Right lobe of liver (tissue), 6 donors: ENCODE results near the gene NCF2. TPM values are rescaled to one million over a fixed set of nuclear protein-coding genes. Genes with fewer than 3 reads are reported as not detected.
A peak's percentile ranks its signal among the peaks of the same experiment; 100 is the strongest.
"Not testable (repeated sequence)": the region's sequence is repeated elsewhere in the genome, so short reads cannot be mapped to it uniquely, and the experiment has no call there.

ENCODE experiments used
- ATAC-seq, 4 donors: fragments of 200-7000 bp; cut with Tn5 transposase; one replicate each; pipeline ENCODE4 v1.9.1; 2020; ENCODE audit warnings: mild to moderate bottlenecking in 4 of 4, moderate library complexity in 4 of 4
- DNase-seq, 3 donors: peaks; one replicate each; pipeline ENCODE4 v3.0.0-alpha.2; 2020
- H3K27ac ChIP-seq, 3 donors: fragments of 200-600 bp; one replicate each; pipeline ENCODE4 v1.8.0; 2022
- H3K27me3 ChIP-seq, 2 donors: fragments of 200-600 bp; one replicate each; pipeline ENCODE4 v1.8.0; 2022
- H3K36me3 ChIP-seq, 4 donors: fragments of 200-600 bp; sonication (generic) in 1 of 4; one replicate each; pipeline versions ENCODE4 v1.5.1 to v1.8.0; 2017 to 2022; ENCODE audit warnings: control low read depth in 1 of 4
- H3K4me1 ChIP-seq, 4 donors: fragments of 200-600 bp; sonication (generic) in 1 of 4; one replicate each; pipeline versions ENCODE4 v1.5.1 to v1.8.0; 2017 to 2022; ENCODE audit warnings: control low read depth in 1 of 4
- H3K4me3 ChIP-seq, 3 donors: fragments of 200-600 bp; one replicate each; pipeline ENCODE4 v1.8.0; 2022
- H3K9me3 ChIP-seq, 4 donors: fragments of 200-600 bp; sonication (generic) in 1 of 4; one replicate each; pipeline versions ENCODE4 v1.5.1 to v1.8.0; 2017 to 2022; ENCODE audit warnings: control low read depth in 1 of 4
- POLR2A ChIP-seq: fragments of 450-650 bp; IDR thresholded peaks from one replicate; pipeline ENCODE4 v1.6.1; 2017; ENCODE audit warnings: antibody characterized with exemption, mild to moderate bottlenecking
- WGBS: methylation state at CpG from one replicate; pipeline ENCODE4 v1.1.6; 2018; ENCODE audit warnings: low coverage, low lambda C conversion rate; ENCODE audit not compliant: insufficient coverage; ENCODE audit errors: missing lambda C conversion rate; 5-methylcytosine and 5-hydroxymethylcytosine counted together
- intact Hi-C, 2 donors: fragments of 100-400 bp; cut with DNase I; formaldehyde crosslinking; loops; one replicate each; pipeline versions ENCODE4 v1.11.2 to v1.14.1; 2022
- total RNA-seq, 6 experiments: library from RNA; depleted of rRNA in 2 of 6; stranded (reverse); fragments of >200 nt in 2 of 6; fragmentation: NEBNext Ultra II Directional in 3 of 6; extraction: Animal tissue kit (Norgen Biotek cat#: 25700) in 3 of 6; gene quantifications; one replicate each; pipeline versions ENCODE4 v1.1.0 to v1.2.4, GENCODE V29; 2016 to 2023
- TF ChIP-seq, protein P1 (sequence below), 4 donors: fragments of 200-600 bp in 3 of 4; fragments of 450-650 bp in 1 of 4; IDR thresholded peaks; one replicate each; pipeline versions ENCODE4 v1.5.1 to v1.8.0; 2016 to 2022; ENCODE audit warnings: antibody characterized with exemption in 4 of 4, mild to moderate bottlenecking in 2 of 4
- donor health status: DM: no; HTN: yes; CAD: no.
- donor health status: DM: no; HTN: no; CAD: no.
- donor health status: DM: no; HTN: no; CAD: no.
- donor health status: DM: no; HTN: yes; CAD: no.
- donor health status: DM: no; HTN: yes; CAD: no.

NCF2 gene
- total RNA-seq, 6 experiments from 2014 or later = 3.0 to 11.4 (median 7.9) TPM

DNA sequence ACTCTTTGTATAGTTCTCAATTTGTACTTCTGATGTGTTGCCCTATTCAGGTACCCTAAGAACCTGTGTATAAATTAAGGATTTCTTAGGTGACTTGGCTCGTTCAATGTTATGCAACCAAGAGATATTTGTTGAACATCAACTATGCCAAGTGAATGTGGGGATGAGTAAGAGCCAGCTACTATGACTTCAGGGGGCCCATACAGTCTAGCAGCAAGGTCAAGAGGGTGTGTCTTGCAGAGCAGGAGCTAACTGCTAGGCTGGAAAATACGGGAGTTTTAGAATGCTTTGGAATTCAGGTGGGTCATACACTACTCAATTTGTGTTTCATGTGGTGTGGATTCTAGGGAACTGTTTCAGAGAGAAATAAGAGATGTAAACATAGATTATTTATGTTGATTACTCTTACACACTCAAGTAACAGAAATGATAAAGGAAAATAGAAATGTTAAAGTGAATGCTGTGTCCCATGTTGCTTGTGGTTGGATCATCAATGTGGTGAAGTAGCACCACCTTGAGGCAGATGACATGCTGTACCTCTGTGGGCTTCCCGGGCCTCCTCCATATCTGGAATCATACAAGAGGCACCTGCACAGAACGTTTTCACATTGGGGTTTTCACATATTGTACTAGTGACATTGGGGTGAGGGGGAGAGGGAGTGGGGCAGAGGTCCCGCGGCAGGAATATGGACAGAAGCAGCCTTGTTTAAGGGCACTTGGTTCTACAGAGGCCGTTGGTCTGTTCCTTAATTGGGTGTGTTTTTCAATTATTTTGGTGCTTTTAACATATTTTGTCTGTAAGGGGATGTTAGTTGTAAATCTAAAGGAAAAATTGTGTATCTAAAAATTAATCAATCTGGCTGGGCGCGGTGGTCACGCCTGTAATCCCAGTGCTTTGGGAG lies 32.9 kb upstream of the NCF2 start:
- no peak overlapping the region for H3K4me3 ChIP-seq
- peaks cover 0 to 25% (median 9%) of the 10 kb centered on the region in 4 donors for H3K4me1 ChIP-seq
- DNase-seq (no peak), ATAC-seq (peak; percentile 93 to 97 (median 94))
- peaks cover 0 to 2% (median 0%) of the 10 kb centered on the region in 4 donors for H3K36me3 ChIP-seq
- no peaks in the 10 kb centered on the region for H3K9me3 ChIP-seq
- intact Hi-C loops = no loop called here
- no peak for TF ChIP-seq POLR2A
- TF ChIP-seq, protein P1, sequence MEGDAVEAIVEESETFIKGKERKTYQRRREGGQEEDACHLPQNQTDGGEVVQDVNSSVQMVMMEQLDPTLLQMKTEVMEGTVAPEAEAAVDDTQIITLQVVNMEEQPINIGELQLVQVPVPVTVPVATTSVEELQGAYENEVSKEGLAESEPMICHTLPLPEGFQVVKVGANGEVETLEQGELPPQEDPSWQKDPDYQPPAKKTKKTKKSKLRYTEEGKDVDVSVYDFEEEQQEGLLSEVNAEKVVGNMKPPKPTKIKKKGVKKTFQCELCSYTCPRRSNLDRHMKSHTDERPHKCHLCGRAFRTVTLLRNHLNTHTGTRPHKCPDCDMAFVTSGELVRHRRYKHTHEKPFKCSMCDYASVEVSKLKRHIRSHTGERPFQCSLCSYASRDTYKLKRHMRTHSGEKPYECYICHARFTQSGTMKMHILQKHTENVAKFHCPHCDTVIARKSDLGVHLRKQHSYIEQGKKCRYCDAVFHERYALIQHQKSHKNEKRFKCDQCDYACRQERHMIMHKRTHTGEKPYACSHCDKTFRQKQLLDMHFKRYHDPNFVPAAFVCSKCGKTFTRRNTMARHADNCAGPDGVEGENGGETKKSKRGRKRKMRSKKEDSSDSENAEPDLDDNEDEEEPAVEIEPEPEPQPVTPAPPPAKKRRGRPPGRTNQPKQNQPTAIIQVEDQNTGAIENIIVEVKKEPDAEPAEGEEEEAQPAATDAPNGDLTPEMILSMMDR (IDR thresholded peaks at IDR 0.05) = peak; percentile 54 to 80 (median 60)
- no peak overlapping the region for H3K27ac ChIP-seq
- 45% methylated on average over 10 of the region's 10 CpGs for WGBS
- no peaks in the 10 kb centered on the region for H3K27me3 ChIP-seq

DNA sequence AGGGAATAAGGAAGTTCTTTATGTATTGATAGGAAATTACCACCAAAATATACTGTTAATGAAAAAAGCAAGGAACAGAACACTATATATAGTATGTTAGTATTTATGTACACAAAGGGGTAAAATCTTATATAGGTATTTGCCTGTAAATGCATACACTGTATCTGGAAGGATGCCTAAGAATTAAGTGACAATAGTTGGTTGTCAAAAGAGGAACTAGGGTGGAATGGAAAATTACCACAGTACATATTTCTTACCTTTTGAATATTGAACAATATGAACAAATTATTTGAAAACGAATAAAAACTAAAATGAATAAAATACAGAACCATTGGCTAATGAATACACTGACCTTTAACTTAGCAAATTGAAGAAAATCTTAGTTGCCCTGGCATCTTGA lies 31.8 kb upstream of the NCF2 start:
- WGBS = 33% methylated on average over 1 of the region's 1 CpG
- DNase-seq (no peak), ATAC-seq (no peak)
- H3K4me3 ChIP-seq = no peak overlapping the region
- no peaks in the 10 kb centered on the region for H3K9me3 ChIP-seq
- peaks cover 0 to 25% (median 9%) of the 10 kb centered on the region in 4 donors for H3K4me1 ChIP-seq
- H3K27ac ChIP-seq = no peak overlapping the region
- H3K27me3 ChIP-seq = no peaks in the 10 kb centered on the region
- intact Hi-C loops = no loop called here
- H3K36me3 ChIP-seq = no peaks in the 10 kb centered on the region
- TF ChIP-seq, protein P1 (IDR thresholded peaks at IDR 0.05) = no peak
- no peak for TF ChIP-seq POLR2A

DNA sequence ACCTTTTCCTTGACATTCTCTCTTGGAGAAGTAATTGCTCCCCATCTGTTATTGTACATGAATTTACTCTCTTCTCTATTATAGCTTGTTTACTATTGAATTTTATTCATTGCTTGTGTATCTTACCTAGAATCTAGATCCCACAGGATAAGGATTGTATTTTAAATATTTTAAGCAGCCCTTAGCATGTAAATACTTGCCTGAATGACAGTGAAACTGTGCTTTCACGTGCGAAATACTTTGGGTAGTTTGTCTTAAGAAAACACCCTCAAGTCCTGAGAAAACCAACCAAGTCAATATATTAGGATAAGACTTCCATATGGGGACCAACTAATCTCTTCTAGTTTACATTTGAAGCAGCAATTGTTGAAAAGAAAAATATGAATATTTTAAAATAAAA lies 30.1 kb upstream of the NCF2 start:
- ATAC-seq (no peak), DNase-seq (no peak)
- TF ChIP-seq POLR2A = no peak
- TF ChIP-seq, protein P1 (IDR thresholded peaks at IDR 0.05) = no peak
- no peaks in the 10 kb centered on the region for H3K36me3 ChIP-seq
- no peak overlapping the region for H3K4me3 ChIP-seq
- peaks cover 0 to 11% (median 0%) of the 10 kb centered on the region in 4 donors for H3K4me1 ChIP-seq
- H3K9me3 ChIP-seq = no peaks in the 10 kb centered on the region
- H3K27me3 ChIP-seq = no peaks in the 10 kb centered on the region
- 88% methylated on average over 2 of the region's 2 CpGs for whole genome bisulfite sequencing
- intact Hi-C loops = no loop called here
- no peak overlapping the region for H3K27ac ChIP-seq

DNA sequence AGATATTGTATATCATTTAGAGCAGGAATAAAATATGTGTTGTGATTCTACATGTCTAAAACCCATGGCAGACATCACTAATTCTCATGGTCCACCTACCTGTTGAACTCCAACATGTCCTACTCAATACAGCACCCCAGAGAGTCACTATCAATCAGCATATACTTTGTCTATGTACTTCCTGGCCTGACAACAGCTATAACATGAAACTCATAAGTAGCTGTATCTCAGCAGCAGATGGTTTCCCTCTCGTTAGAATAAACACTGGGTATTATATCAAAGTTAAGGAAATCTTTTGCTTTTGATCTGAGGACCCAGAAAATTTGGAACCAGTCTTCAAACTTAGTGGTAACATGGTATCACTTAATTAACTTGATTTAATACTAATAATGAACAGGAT lies 29.5 kb upstream of the NCF2 start:
- H3K27ac ChIP-seq = no peak overlapping the region
- H3K36me3 ChIP-seq = no peaks in the 10 kb centered on the region
- TF ChIP-seq POLR2A = no peak
- TF ChIP-seq, protein P1 (IDR thresholded peaks at IDR 0.05) = no peak
- intact Hi-C loops = no loop called here
- H3K4me3 ChIP-seq = no peak overlapping the region
- WGBS = 50% methylated on average over 1 of the region's 1 CpG
- peaks cover 0 to 9% (median 0%) of the 10 kb centered on the region in 4 donors for H3K4me1 ChIP-seq
- no peaks in the 10 kb centered on the region for H3K27me3 ChIP-seq
- ATAC-seq (no peak), DNase-seq (no peak)
- no peaks in the 10 kb centered on the region for H3K9me3 ChIP-seq

DNA sequence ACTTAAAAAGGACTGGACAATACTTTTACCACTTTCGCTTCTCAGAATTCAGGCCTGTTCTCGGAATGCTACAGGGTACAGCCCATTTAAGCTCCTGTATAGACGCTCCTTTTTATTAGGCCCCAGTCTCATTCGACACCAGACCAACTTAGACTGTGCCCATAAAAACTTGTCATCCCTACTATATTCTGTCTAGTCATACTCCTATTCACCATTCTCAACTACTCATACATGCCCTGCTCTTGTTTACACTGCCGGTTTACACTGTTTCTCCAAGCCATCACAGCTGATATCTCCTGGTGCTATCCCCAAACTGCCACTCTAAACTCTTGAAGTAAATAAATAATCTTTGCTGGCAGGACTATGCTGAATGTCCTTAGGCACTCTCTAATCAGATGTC lies 27.9 kb upstream of the NCF2 start:
- H3K27ac ChIP-seq, DNase-seq, H3K27me3 ChIP-seq, H3K4me3 ChIP-seq, ATAC-seq, intact Hi-C loops, H3K9me3 ChIP-seq, H3K4me1 ChIP-seq, H3K36me3 ChIP-seq: not testable (repeated sequence)
- WGBS = 91% methylated on average over 5 of the region's 5 CpGs

DNA sequence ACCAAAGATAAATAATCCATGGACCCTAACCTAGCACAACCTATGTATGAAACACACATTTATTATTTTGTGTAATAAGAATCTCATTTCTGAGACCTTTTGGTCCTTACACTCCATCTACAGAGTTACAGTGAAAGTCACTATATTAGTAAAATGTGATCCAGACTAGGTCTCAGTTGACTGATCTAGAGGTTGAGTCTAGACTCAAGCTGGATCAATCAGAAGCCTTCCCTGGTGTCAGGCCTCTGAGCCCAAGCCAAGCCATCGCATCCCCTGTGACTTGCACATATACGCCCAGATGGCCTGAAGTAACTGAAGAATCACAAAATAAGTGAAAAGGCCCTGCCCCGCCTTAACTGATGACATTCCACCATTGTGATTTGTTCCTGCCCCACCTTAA lies 22.7 kb upstream of the NCF2 start:
- H3K27me3 ChIP-seq, intact Hi-C loops, H3K27ac ChIP-seq, ATAC-seq, H3K4me3 ChIP-seq, H3K36me3 ChIP-seq, H3K9me3 ChIP-seq, DNase-seq, H3K4me1 ChIP-seq: not testable (repeated sequence)
- no CpG with 5 or more reads among the region's 3 CpGs for WGBS
